ENCODE results near the gene IMP4. TPM values are rescaled to one million over a fixed set of nuclear protein-coding genes. Genes with fewer than 3 reads are reported as not detected.

IMP4 gene
- total RNA-seq, 2 experiments from 2014 or later, result 81.7 to 88.1 TPM

DNA sequence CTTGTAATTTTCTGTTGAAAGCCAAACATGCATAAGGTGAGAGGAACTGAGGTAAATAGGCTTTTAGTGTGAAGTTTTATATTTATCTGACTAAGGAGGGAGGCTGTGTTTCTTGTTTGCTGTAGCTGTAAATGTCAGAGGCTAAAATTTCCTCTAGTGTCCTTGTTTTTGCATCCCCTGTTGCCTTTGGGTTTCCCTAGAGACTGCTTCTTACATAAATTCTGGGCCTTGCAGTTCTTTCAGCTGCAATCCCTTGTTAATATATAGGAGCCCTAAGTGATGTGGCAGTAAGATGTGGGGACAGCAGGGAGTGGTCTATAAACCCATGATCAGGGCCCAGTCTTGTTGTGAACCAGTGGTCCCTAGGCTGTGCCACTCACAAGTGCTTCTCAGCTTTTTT lies 7.5 kb upstream of the IMP4 start:
- Histone ChIP-seq H3K36me3 (ENCODE audit: insufficient read depth, low read length) (peaks cover 20% of the 10 kb centered on the region), H3K9me3 (ENCODE audit: control insufficient read depth in 1 of 2, insufficient read depth in 1 of 2, low read length in 2 of 2) (no peaks in the 10 kb centered on the region), H3K27ac (ENCODE audit: low read depth in 1 of 2, low read length in 2 of 2) (no peak overlapping the region), H3K4me1 (ENCODE audit: insufficient read depth, low read length) (peaks cover 9% of the 10 kb centered on the region), H3K4me3 (ENCODE audit: low read length) (no peak overlapping the region), H3K27me3 (ENCODE audit: control insufficient read depth in 1 of 2, insufficient read depth in 2 of 2, low read length in 2 of 2) (no peaks in the 10 kb centered on the region)
- H3K9me3 Mint-ChIP-seq, result no peaks in the 10 kb centered on the region
- peaks cover 38% of the 10 kb centered on the region for H3K36me3 Mint-ChIP-seq (ENCODE audit: low read depth)
- CTCF ChIA-PET, result no interaction called here
- peaks cover 23% of the 10 kb centered on the region for H3K4me1 Mint-ChIP-seq (ENCODE audit: low read depth)
- TF ChIP-seq, protein P1, sequence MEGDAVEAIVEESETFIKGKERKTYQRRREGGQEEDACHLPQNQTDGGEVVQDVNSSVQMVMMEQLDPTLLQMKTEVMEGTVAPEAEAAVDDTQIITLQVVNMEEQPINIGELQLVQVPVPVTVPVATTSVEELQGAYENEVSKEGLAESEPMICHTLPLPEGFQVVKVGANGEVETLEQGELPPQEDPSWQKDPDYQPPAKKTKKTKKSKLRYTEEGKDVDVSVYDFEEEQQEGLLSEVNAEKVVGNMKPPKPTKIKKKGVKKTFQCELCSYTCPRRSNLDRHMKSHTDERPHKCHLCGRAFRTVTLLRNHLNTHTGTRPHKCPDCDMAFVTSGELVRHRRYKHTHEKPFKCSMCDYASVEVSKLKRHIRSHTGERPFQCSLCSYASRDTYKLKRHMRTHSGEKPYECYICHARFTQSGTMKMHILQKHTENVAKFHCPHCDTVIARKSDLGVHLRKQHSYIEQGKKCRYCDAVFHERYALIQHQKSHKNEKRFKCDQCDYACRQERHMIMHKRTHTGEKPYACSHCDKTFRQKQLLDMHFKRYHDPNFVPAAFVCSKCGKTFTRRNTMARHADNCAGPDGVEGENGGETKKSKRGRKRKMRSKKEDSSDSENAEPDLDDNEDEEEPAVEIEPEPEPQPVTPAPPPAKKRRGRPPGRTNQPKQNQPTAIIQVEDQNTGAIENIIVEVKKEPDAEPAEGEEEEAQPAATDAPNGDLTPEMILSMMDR (IDR thresholded peaks at IDR 0.05), result no peak
- intact Hi-C loops (cut with DNase I, micrococcal nuclease), result no loop called here
- H3K27ac Mint-ChIP-seq, result no peak overlapping the region
- no peak for ATAC-seq (ENCODE audit: poor library complexity)
- H3K4me3 Mint-ChIP-seq, result peak overlapping the region; percentile 43
- H3K27me3 Mint-ChIP-seq, result peaks cover 20% of the 10 kb centered on the region
- DNase-seq, result no peak
- POLR2A ChIA-PET, result interaction anchor here (1.3 kb wide), 1 partner anchor 154 kb away, joined by 4 read pairs; the partner anchor contains the start of gene SMPD4

DNA sequence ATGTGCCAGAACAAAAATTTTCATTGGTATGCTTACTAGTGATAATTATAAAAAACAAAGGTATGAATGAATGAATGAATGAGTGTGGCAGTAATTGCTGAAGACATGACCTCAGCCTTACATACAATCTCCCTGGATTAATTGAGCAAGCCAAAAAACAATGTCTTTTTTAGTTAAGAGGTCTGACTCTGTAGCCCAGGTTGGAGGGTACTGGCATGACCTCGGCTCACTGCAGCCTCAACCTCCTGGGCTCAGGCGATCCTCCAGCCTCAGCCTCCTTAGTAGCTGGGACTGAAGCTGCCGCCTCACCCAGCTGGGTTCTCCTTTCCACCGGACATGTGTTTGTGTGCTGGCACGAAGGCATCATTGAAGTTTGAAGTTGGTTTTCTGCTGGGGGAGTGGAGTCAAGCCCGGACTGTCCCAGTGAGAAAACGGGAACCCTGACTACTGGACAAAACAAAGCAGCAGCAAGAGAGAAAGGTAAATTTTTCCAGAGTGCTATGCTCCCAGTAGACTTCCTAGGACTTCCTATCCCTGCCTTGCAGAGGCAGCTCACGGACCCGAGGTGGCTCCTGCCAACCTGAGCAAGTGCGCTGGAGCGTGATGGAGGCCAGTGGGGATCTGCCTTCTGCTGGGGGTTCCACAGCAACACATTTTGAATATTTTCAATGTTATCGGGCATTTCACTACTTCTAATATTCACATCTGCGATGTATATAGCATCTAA lies 6.4 kb upstream of the IMP4 start:
- DNase-seq (no peak), ATAC-seq (ENCODE audit: poor library complexity) (no peak)
- Mint-ChIP-seq H3K4me3 (peak overlapping the region; percentile 86), H3K9me3 (no peaks in the 10 kb centered on the region), H3K27me3 (peaks cover 12% of the 10 kb centered on the region), H3K27ac (peak overlapping the region; percentile 92), H3K36me3 (ENCODE audit: low read depth) (peaks cover 45% of the 10 kb centered on the region), H3K4me1 (ENCODE audit: low read depth) (peaks cover 32% of the 10 kb centered on the region)
- POLR2A ChIA-PET, result interaction anchor here (0.5 to 1.3 kb wide), 3 partner anchors 143 to 155 kb away, joined by 4 to 5 read pairs (median 5); partner anchors contain the start of gene SMPD4
- Histone ChIP-seq H3K27ac (ENCODE audit: low read depth in 1 of 2, low read length in 2 of 2) (no peak overlapping the region), H3K4me3 (ENCODE audit: low read length) (no peak overlapping the region), H3K4me1 (ENCODE audit: insufficient read depth, low read length) (peaks cover 20% of the 10 kb centered on the region), H3K27me3 (ENCODE audit: control insufficient read depth in 1 of 2, insufficient read depth in 2 of 2, low read length in 2 of 2) (no peaks in the 10 kb centered on the region), H3K36me3 (ENCODE audit: insufficient read depth, low read length) (peaks cover 23% of the 10 kb centered on the region), H3K9me3 (ENCODE audit: control insufficient read depth in 1 of 2, insufficient read depth in 1 of 2, low read length in 2 of 2) (no peaks in the 10 kb centered on the region)
- TF ChIP-seq, protein P1 (IDR thresholded peaks at IDR 0.05), result no peak
- intact Hi-C loops (cut with DNase I, micrococcal nuclease), result no loop called here
- CTCF ChIA-PET, result no interaction called here

DNA sequence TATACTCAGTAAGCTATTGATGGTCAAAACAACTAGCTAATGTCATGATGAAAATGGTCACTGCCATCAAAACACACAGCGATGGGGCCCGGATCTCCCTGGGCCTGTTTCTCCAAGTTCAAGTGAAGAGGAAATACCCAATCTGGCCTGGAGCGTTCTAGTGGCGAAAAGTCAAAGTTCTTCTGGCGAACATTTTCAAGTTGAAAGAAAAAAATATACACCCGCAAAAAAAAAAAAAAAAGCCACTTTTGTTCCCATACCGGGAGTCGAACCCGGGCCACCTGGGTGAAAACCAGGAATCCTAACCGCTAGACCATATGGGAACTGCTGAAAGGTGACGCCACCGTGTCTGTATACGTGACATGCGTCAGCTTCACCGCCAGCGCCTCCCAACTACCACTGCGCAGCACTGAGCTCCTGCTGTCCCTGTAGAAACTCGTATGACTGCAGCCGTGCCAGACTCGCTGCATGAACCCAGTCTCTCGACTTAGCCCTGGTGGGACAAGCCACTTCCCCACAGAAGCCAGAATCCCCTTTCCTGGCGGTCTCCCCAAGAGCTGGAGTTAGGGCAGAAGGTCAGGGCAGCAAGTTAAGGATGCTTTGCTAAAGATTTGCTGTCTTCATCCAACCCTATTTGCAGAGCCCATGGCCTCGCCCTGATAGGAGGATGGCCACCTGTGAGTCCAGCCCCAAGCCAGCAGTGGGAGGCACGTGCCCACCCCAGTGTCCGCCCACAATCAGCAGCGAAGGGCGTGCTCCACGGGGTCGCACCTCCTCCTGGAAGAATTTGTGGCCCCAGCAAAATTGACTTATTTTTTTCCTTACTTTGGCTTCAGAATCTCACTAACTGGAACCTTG lies 5.6 kb upstream of the IMP4 start:
- H3K27ac Mint-ChIP-seq, result peak overlapping the region; percentile 92
- intact Hi-C loops (cut with DNase I, micrococcal nuclease), result no loop called here
- Histone ChIP-seq H3K36me3 (ENCODE audit: insufficient read depth, low read length) (peaks cover 23% of the 10 kb centered on the region), H3K27ac (ENCODE audit: low read depth in 1 of 2, low read length in 2 of 2) (no peak overlapping the region), H3K4me3 (ENCODE audit: low read length) (no peak overlapping the region), H3K9me3 (ENCODE audit: control insufficient read depth in 1 of 2, insufficient read depth in 1 of 2, low read length in 2 of 2) (no peaks in the 10 kb centered on the region), H3K4me1 (ENCODE audit: insufficient read depth, low read length) (peaks cover 23% of the 10 kb centered on the region), H3K27me3 (ENCODE audit: control insufficient read depth in 1 of 2, insufficient read depth in 2 of 2, low read length in 2 of 2) (no peaks in the 10 kb centered on the region)
- ChIA-PET POLR2A (interaction anchor here (0.5 to 1.0 kb wide), 2 partner anchors 144 to 156 kb away, joined by 5 read pairs; partner anchors contain the start of gene SMPD4), CTCF (no interaction called here)
- peaks cover 51% of the 10 kb centered on the region for H3K36me3 Mint-ChIP-seq (ENCODE audit: low read depth)
- H3K4me1 Mint-ChIP-seq (ENCODE audit: low read depth), result peaks cover 38% of the 10 kb centered on the region
- H3K9me3 Mint-ChIP-seq, result no peaks in the 10 kb centered on the region
- H3K27me3 Mint-ChIP-seq, result peaks cover 7% of the 10 kb centered on the region
- ATAC-seq (ENCODE audit: poor library complexity) (peak; percentile 31), DNase-seq (peak in 12 of 14 experiments; percentile 22 to 75 (median 43))
- peak overlapping the region; percentile 86 for H3K4me3 Mint-ChIP-seq
- TF ChIP-seq, protein P1 (IDR thresholded peaks at IDR 0.05), result no peak
